A549 (cell line): ENCODE measurements around the gene USP13.
"Not testable (repeated sequence)": the region's sequence is repeated elsewhere in the genome, so short reads cannot be mapped to it uniquely, and the experiment has no call there.

Experiments
- HOXA7 ChIP-seq: fragments of 250-450 bp; sonication (Bioruptor Pico); IDR thresholded peaks from 2 replicates; pipeline ENCODE4 v1.5.0; 2020; ENCODE audit warnings: mild to moderate bottlenecking, moderate library complexity
- MAZ ChIP-seq: fragments of 150-350 bp; IDR thresholded peaks from 2 replicates; pipeline ENCODE4 v1.6.1; 2014; ENCODE audit warnings: antibody characterized with exemption, low read depth, low read length, borderline replicate concordance
- TF ChIP-seq, protein P1 (sequence below): fragments of >200 bp; sonication (Bioruptor Twin); formaldehyde crosslinking; IDR thresholded peaks from 3 replicates; pipeline ENCODE4 v1.5.1; 2016

DNA sequence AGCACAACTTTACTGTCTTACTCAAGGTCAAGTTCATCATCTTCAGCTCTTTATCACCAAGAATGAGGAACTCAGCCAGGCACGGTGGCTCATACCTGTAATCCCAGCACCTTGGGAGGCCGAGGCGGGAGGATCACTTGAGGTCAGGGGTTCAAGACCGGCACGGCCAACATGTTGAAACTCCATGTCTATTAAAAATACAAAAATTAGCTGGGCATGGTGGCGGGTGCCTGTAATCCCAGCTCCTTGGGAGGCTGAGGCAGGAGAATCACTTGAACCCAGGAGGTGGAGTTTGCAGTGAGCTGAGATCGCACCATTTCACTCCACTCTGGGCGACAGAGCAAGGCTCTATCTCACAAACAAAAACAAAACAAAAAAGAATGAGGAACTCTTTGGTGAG is 9.0 kb upstream of the USP13 start:
- TF ChIP-seq, protein P1, sequence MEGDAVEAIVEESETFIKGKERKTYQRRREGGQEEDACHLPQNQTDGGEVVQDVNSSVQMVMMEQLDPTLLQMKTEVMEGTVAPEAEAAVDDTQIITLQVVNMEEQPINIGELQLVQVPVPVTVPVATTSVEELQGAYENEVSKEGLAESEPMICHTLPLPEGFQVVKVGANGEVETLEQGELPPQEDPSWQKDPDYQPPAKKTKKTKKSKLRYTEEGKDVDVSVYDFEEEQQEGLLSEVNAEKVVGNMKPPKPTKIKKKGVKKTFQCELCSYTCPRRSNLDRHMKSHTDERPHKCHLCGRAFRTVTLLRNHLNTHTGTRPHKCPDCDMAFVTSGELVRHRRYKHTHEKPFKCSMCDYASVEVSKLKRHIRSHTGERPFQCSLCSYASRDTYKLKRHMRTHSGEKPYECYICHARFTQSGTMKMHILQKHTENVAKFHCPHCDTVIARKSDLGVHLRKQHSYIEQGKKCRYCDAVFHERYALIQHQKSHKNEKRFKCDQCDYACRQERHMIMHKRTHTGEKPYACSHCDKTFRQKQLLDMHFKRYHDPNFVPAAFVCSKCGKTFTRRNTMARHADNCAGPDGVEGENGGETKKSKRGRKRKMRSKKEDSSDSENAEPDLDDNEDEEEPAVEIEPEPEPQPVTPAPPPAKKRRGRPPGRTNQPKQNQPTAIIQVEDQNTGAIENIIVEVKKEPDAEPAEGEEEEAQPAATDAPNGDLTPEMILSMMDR, result not testable (repeated sequence)
- TF ChIP-seq HOXA7 (CRISPR knock-in tag); MAZ: not testable (repeated sequence)
